ENCODE results near the gene GAST. TPM values are rescaled to one million over a fixed set of nuclear protein-coding genes. Genes with fewer than 3 reads are reported as not detected.

The GAST gene, protein sequence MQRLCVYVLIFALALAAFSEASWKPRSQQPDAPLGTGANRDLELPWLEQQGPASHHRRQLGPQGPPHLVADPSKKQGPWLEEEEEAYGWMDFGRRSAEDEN
- total RNA-seq (not detected), polyA plus RNA-seq (not detected)
- long read RNA-seq, donor 1: 0 reads
- long read RNA-seq, donor 2: 0 reads

GRCh38 chr17:41711669-41712400 is at the start of gene GAST:
Gene GAST, plus strand, starts transcription at chr17:41712331. Its CDS starts 3,106 bp downstream, at chr17:41715437.
- 76 to 91% (median 89%) methylated on average over 12 of the region's 12 CpGs for WGBS, 5 donors
- H3K4me1 ChIP-seq: no peaks in the 10 kb centered on the region
- DNase-seq: no peak
- no peaks in the 10 kb centered on the region for H3K36me3 ChIP-seq
- no peak within 1 kb of the TSS for H3K4me3 ChIP-seq
- intact Hi-C loops (cut with DNase I; ENCODE audit: low total_unique reads): no loop called here
- H3K27me3 ChIP-seq (replicated peaks in 1 of 7): peaks cover 0 to 28% (median 0%) of the 10 kb centered on the region in 7 donors
- no peak within 1 kb of the TSS for H3K27ac ChIP-seq
- H3K9me3 ChIP-seq: no peaks in the 10 kb centered on the region
- no peak for TF ChIP-seq POLR2A (IDR thresholded peaks at IDR 0.05)
- TF ChIP-seq CTCF (IDR thresholded peaks at IDR 0.05 in 8 of 11, conservative IDR thresholded peaks at IDR 0.05 in 3 of 11): no peak
- no peak for TF ChIP-seq POLR2AphosphoS5 (IDR thresholded peaks at IDR 0.05)

DNA sequence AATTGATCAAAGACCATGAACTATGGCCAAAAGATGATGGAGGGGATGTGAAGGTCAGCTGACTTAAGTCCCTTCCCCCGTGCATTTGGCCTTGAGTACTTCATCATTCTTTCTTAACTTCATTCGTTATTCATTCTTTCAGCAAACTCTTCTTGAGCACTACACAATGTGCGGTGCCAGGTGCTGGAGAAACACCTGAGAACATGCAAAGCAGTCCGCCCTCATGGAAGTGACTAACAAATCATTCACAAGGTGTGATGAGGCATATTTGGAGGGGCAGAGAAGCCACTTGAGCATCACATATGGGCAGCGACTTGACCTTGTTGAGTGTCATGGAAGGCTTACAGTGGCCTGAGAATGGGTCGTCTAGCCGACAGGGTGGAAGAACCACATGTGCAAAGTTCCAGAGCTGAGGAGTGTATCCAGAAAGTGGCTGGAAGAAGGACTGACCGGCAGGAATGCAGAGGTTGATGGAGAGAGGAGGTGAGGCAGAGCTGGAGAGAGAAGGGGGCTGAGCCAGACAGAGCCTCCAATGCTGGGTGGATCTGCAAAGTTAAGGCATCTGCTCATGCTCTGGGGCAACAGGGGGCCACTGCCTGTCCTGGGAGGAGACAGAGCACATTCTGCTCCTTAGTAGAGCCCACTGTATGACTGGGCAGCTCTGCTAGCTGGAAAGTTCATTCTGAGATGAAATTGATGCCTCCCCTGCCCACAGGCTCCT is 48.5 kb upstream of the GAST start:
- no peaks in the 10 kb centered on the region for H3K36me3 ChIP-seq
- no peak overlapping the region for H3K27ac ChIP-seq
- peaks cover 14 to 52% (median 38%) of the 10 kb centered on the region in 6 donors for H3K4me1 ChIP-seq
- no peak for DNase-seq
- WGBS, 5 donors: 68 to 76% (median 72%) methylated on average over 8 of the region's 8 CpGs
- H3K4me3 ChIP-seq: no peak overlapping the region
- intact Hi-C loops (cut with DNase I; ENCODE audit: low total_unique reads): loop anchor here (5.0 kb wide), 2 partner anchors 111 to 806 kb away; no protein-coding TSS in a partner anchor
- H3K27me3 ChIP-seq (replicated peaks in 1 of 7): no peaks in the 10 kb centered on the region
- TF ChIP-seq CTCF (IDR thresholded peaks at IDR 0.05 in 8 of 11, conservative IDR thresholded peaks at IDR 0.05 in 3 of 11) (no peak), POLR2AphosphoS5 (IDR thresholded peaks at IDR 0.05) (no peak), POLR2A (IDR thresholded peaks at IDR 0.05) (no peak)
- no peaks in the 10 kb centered on the region for H3K9me3 ChIP-seq

GRCh38 chr17:41664172-41664457 is 48.0 kb upstream of the GAST start:
- H3K27ac ChIP-seq: no peak overlapping the region
- H3K9me3 ChIP-seq: no peaks in the 10 kb centered on the region
- TF ChIP-seq POLR2A (IDR thresholded peaks at IDR 0.05): no peak
- no peak for TF ChIP-seq POLR2AphosphoS5 (IDR thresholded peaks at IDR 0.05)
- no peak for TF ChIP-seq CTCF (IDR thresholded peaks at IDR 0.05 in 8 of 11, conservative IDR thresholded peaks at IDR 0.05 in 3 of 11)
- no peak overlapping the region for H3K4me3 ChIP-seq
- H3K36me3 ChIP-seq: no peaks in the 10 kb centered on the region
- no peak for DNase-seq
- peaks cover 14 to 57% (median 38%) of the 10 kb centered on the region in 6 donors for H3K4me1 ChIP-seq
- intact Hi-C loops (cut with DNase I; ENCODE audit: low total_unique reads): loop anchor here (5.0 kb wide), 2 partner anchors 112 to 807 kb away; no protein-coding TSS in a partner anchor
- H3K27me3 ChIP-seq (replicated peaks in 1 of 7): no peaks in the 10 kb centered on the region
- 77 to 91% (median 87%) methylated on average over 2 of the region's 2 CpGs for WGBS, 5 donors
